Neuronal stem cell (in vitro differentiated cells): ENCODE results near the gene ZNF804A.
"Not testable (repeated sequence)": the region's sequence is repeated elsewhere in the genome, so short reads cannot be mapped to it uniquely, and the experiment has no call there.

ENCODE experiments used
- DNase-seq: peaks from one replicate; pipeline ENCODE4 v3.0.0-alpha.2; 2013; ENCODE audit warnings: low spot score
- H2AFZ ChIP-seq: one replicate; pipeline ENCODE4 v1.6.1; 2013; ENCODE audit warnings: mild to moderate bottlenecking, low read length, inconsistent platforms
- H2AK5ac ChIP-seq: 2 replicates; pipeline ENCODE4 v1.6.1; 2013; ENCODE audit warnings: low read depth, mild to moderate bottlenecking, inconsistent platforms, low read length, moderate library complexity, mixed read lengths
- H2BK120ac ChIP-seq: 2 replicates; pipeline ENCODE4 v1.6.1; 2013; ENCODE audit warnings: low read depth, mild to moderate bottlenecking, inconsistent platforms, low read length, moderate library complexity, mixed read lengths
- H2BK12ac ChIP-seq: one replicate; pipeline ENCODE4 v1.6.1; 2013; ENCODE audit warnings: low read length, inconsistent platforms
- H2BK15ac ChIP-seq: 2 replicates; pipeline ENCODE4 v1.6.1; 2013; ENCODE audit warnings: mild to moderate bottlenecking, low read length, inconsistent platforms, mixed read lengths
- H2BK5ac ChIP-seq: one replicate; pipeline ENCODE4 v1.6.1; 2013; ENCODE audit warnings: inconsistent platforms, mild to moderate bottlenecking, low read length, moderate library complexity
- H3K14ac ChIP-seq: one replicate; pipeline ENCODE4 v1.6.1; 2013; ENCODE audit warnings: low read length, inconsistent platforms
- H3K18ac ChIP-seq: 2 replicates; pipeline ENCODE4 v1.6.1; 2013; ENCODE audit warnings: low read length, inconsistent platforms
- H3K23ac ChIP-seq: 2 replicates; pipeline ENCODE4 v1.6.1; 2013; ENCODE audit warnings: low read depth, mild to moderate bottlenecking, mixed read lengths, low read length, inconsistent platforms; ENCODE audit not compliant: poor library complexity
- H3K27ac ChIP-seq: replicated peaks from 3 replicates; pipeline ENCODE4 v1.5.1; 2013; ENCODE audit warnings: low read length, inconsistent platforms
- H3K27me3 ChIP-seq, 3 experiments: 2 replicates each; pipeline ENCODE4 v1.6.1; 2013; ENCODE audit warnings: low read length in 3 of 3, mild to moderate bottlenecking in 2 of 3, inconsistent platforms in 1 of 3, low read depth in 1 of 3, mixed read lengths in 1 of 3, moderate library complexity in 1 of 3; ENCODE audit not compliant: control insufficient read depth in 3 of 3, insufficient read depth in 3 of 3
- H3K36me3 ChIP-seq, 2 donors: replicated peaks in 1 of 2; 2 replicates each; pipeline ENCODE4 v1.6.1; 2013; ENCODE audit warnings: low read length in 2 of 2; ENCODE audit not compliant: control insufficient read depth in 2 of 2, insufficient read depth in 2 of 2
- H3K4ac ChIP-seq: 2 replicates; pipeline ENCODE4 v1.6.1; 2013; ENCODE audit warnings: inconsistent platforms, mild to moderate bottlenecking, low read length, moderate library complexity
- H3K4me1 ChIP-seq, 2 donors: 1 replicate in 1 of 2; 2 replicates in 1 of 2; pipeline ENCODE4 v1.6.1; 2013; ENCODE audit warnings: low read length in 2 of 2, low read depth in 1 of 2; ENCODE audit not compliant: control insufficient read depth in 2 of 2, insufficient read depth in 1 of 2
- H3K4me2 ChIP-seq: one replicate; pipeline ENCODE4 v1.6.1; 2013; ENCODE audit warnings: mild to moderate bottlenecking, low read length, inconsistent platforms; ENCODE audit not compliant: insufficient read depth, poor library complexity, severe bottlenecking
- H3K4me3 ChIP-seq, 2 donors: 2 replicates each; pipeline ENCODE4 v1.5.1; 2013; ENCODE audit warnings: low read length in 2 of 2, mild to moderate bottlenecking in 2 of 2, inconsistent platforms in 1 of 2, moderate library complexity in 1 of 2
- H3K79me1 ChIP-seq: one replicate; pipeline ENCODE4 v1.6.1; 2013; ENCODE audit warnings: low read depth, mild to moderate bottlenecking, inconsistent platforms, low read length, moderate library complexity
- H3K9ac ChIP-seq: one replicate; pipeline ENCODE4 v1.6.1; 2013; ENCODE audit warnings: mild to moderate bottlenecking, low read depth, low read length, inconsistent platforms; ENCODE audit not compliant: poor library complexity
- H3K9me3 ChIP-seq, 2 donors: replicated peaks in 1 of 2; 2 replicates each; pipeline versions ENCODE3 to v1.6.1; 2013; ENCODE audit warnings: low read length in 2 of 2, mild to moderate bottlenecking in 2 of 2, inconsistent platforms in 1 of 2, low read depth in 1 of 2, mixed read lengths in 1 of 2, moderate library complexity in 1 of 2; ENCODE audit not compliant: control insufficient read depth in 2 of 2, insufficient read depth in 1 of 2
- H4K8ac ChIP-seq: one replicate; pipeline ENCODE4 v1.6.1; 2013; ENCODE audit warnings: low read depth, mild to moderate bottlenecking, inconsistent platforms, low read length, moderate library complexity
- H4K91ac ChIP-seq: one replicate; pipeline ENCODE4 v1.6.1; 2013; ENCODE audit warnings: low read length, low read depth, mild to moderate bottlenecking, inconsistent platforms; ENCODE audit not compliant: poor library complexity
- WGBS, 2 donors: extraction: QIAGEN DNeasy Blood & Tissue Kit; methylation state at CpG; one replicate each; pipeline ENCODE4 v1.1.7; 2013; ENCODE audit warnings: missing lambda C conversion rate in 2 of 2, mixed read lengths in 1 of 2; ENCODE audit not compliant: insufficient read length in 2 of 2, insufficient replicate concordance in 1 of 2; ENCODE audit errors: extremely low coverage in 2 of 2; 5-methylcytosine and 5-hydroxymethylcytosine counted together

The ZNF804A gene

GRCh38 chr2:184886585-184886984 lies 288.3 kb downstream of the ZNF804A start:
- no CpG with 5 or more reads among the region's 2 CpGs for WGBS, 2 donors

DNA sequence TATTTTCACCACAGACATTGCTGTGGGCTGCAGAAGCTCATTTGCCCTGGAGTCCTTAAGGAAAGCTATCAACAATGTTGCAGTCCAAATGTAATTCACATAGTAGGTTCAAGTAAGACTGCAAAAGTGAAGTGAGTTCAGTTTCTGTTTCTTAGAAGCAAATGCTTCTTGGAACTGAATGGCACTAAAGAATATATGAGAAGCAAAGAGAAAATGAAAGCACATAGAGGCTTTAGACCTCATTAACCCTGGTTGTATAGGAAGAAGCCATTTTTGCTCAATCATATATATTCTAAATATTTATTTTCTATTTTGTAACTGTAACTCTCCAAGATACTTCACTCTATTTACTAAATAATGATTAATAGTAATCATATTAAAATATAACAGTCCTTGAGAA lies 292.0 kb downstream of the ZNF804A start:
- Histone ChIP-seq H3K18ac (no peak overlapping the region), H3K4me1 (no peaks in the 10 kb centered on the region), H3K4me3 (no peak overlapping the region), H3K9me3 (peaks cover 0 to 2% of the 10 kb centered on the region in 2 donors), H3K4me2 (no peak overlapping the region), H3K4ac (no peak overlapping the region), H3K14ac (no peak overlapping the region), H2BK120ac (no peak overlapping the region), H2AK5ac (no peak overlapping the region), H3K27me3 (no peaks in the 10 kb centered on the region), H2BK5ac (no peak overlapping the region), H3K36me3 (no peaks in the 10 kb centered on the region), H2AFZ (peak overlapping the region; percentile 9), H3K9ac (no peak overlapping the region), H2BK12ac (no peak overlapping the region), H3K79me1 (no peaks in the 10 kb centered on the region), H3K23ac (no peak overlapping the region), H4K8ac (no peak overlapping the region), H4K91ac (no peak overlapping the region), H2BK15ac (no peak overlapping the region), H3K27ac (no peak overlapping the region)
- no peak for DNase-seq

More at GRCh38 chr2:184886585-184886984, 288.3 kb downstream of the ZNF804A start:
- not testable (repeated sequence) for H3K27ac ChIP-seq, H2AK5ac ChIP-seq, H3K18ac ChIP-seq, H3K4ac ChIP-seq, H2BK12ac ChIP-seq, H3K79me1 ChIP-seq, H3K9ac ChIP-seq, H2BK120ac ChIP-seq, H3K4me2 ChIP-seq, H3K4me3 ChIP-seq, H3K36me3 ChIP-seq, H3K9me3 ChIP-seq, DNase-seq, H2AFZ ChIP-seq, H4K91ac ChIP-seq, H2BK5ac ChIP-seq, H4K8ac ChIP-seq, H3K23ac ChIP-seq, H3K4me1 ChIP-seq, H3K27me3 ChIP-seq, H2BK15ac ChIP-seq, H3K14ac ChIP-seq

DNA sequence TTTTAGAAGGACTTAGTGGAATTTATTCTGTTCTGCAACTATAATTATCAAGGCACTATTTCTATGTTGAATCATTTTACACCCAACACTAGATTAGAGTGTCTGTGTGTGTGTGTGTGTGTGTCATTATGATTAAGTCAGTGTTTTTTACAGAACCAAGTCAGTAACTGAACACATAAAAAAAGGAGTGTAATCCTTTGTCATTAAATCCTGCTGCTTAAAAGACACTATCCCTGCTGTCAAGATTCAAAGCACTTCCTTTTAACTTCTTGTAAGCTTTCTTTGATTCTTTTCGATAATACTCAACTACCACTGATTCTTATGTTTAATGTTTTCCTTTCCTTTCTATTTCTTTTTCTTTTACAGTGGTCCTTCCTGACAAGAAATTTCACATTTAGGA lies 306.7 kb downstream of the ZNF804A start:
- Histone ChIP-seq H2AK5ac (no peak overlapping the region), H3K27me3 (no peaks in the 10 kb centered on the region), H4K8ac (no peak overlapping the region), H2BK15ac (no peak overlapping the region), H3K4ac (no peak overlapping the region), H2BK5ac (no peak overlapping the region), H3K9me3 (no peaks in the 10 kb centered on the region), H2BK120ac (no peak overlapping the region), H2BK12ac (no peak overlapping the region), H3K4me2 (no peak overlapping the region), H3K4me1 (peaks cover 0 to 3% of the 10 kb centered on the region in 2 donors), H3K18ac (no peak overlapping the region), H3K4me3 (no peak overlapping the region), H3K27ac (no peak overlapping the region), H2AFZ (peak overlapping the region; percentile 21), H4K91ac (no peak overlapping the region), H3K36me3 (no peaks in the 10 kb centered on the region), H3K9ac (no peak overlapping the region), H3K79me1 (no peaks in the 10 kb centered on the region), H3K23ac (no peak overlapping the region), H3K14ac (no peak overlapping the region)
- no CpG with 5 or more reads among the region's 1 CpG for WGBS, 2 donors
- no peak for DNase-seq

- H3K27me3 ChIP-seq = no peaks in the 10 kb centered on the region
- DNase-seq = no peak
- H2BK120ac ChIP-seq = no peak overlapping the region
- H3K9ac ChIP-seq = no peak overlapping the region
- H2BK15ac ChIP-seq = no peak overlapping the region
- peak overlapping the region; percentile 43 for H4K8ac ChIP-seq
- no peak overlapping the region for H2BK12ac ChIP-seq
- H3K4me3 ChIP-seq = no peak overlapping the region
- no peak overlapping the region for H4K91ac ChIP-seq
- no peaks in the 10 kb centered on the region for H3K9me3 ChIP-seq
- no peak overlapping the region for H2AK5ac ChIP-seq
- peaks cover 0 to 3% of the 10 kb centered on the region in 2 donors for H3K4me1 ChIP-seq
- no peak overlapping the region for H3K18ac ChIP-seq
- H2BK5ac ChIP-seq = no peak overlapping the region
- no peak overlapping the region for H3K23ac ChIP-seq
- no CpG with 5 or more reads among the region's 4 CpGs for WGBS, 2 donors
- H3K36me3 ChIP-seq = no peaks in the 10 kb centered on the region
- H3K4ac ChIP-seq = no peak overlapping the region
- H2AFZ ChIP-seq = no peak overlapping the region
- H3K27ac ChIP-seq = no peak overlapping the region
- H3K14ac ChIP-seq = no peak overlapping the region
- no peak overlapping the region for H3K4me2 ChIP-seq
- no peaks in the 10 kb centered on the region for H3K79me1 ChIP-seq
These were observed 307.8 kb downstream of the ZNF804A start for GRCh38 chr2:184906160-184906559.
